Measurements from ENCODE around the gene MBD2. TPM values are rescaled to one million over a fixed set of nuclear protein-coding genes. Genes with fewer than 3 reads are reported as not detected.
A peak's percentile ranks its signal among the peaks of the same experiment; 100 is the strongest.
"Not testable (repeated sequence)": the region's sequence is repeated elsewhere in the genome, so short reads cannot be mapped to it uniquely, and the experiment has no call there.

Gene MBD2
- total and polyA plus RNA-seq, 2 donors: 61.4 to 68.5 TPM

DNA sequence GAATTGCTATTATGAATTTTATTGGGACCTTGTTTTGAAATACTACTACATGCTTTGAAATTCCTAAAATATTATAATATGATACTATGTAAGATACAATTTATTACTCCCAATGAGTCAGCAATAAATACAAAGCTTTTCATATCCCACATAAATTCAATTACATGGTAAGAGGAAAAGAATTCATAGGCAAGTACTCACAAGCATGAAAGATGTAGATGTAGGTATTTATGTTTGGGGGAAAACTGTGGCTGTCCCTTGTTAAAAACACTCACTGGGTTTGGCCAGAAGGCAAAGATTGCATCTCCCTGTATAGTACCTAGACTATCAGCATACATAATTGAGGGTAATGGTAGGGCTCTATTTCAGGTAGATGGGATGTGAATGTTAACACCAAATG is 90.4 kb downstream of the MBD2 start:
- H3K4me1 ChIP-seq (ENCODE audit: control insufficient read depth in 2 of 2, insufficient read depth in 2 of 2, low read length in 2 of 2): peaks cover 0 to 5% of the 10 kb centered on the region in 2 donors
- no peak for DNase-seq (ENCODE audit: low read depth in 6 of 9, low spot score in 9 of 9)
- no peak overlapping the region for H3K27ac ChIP-seq (ENCODE audit: low read depth in 1 of 2, low read length in 1 of 2)
- no peaks in the 10 kb centered on the region for H3K9me3 ChIP-seq (ENCODE audit: control insufficient read depth in 2 of 2, insufficient read depth in 1 of 2, low read length in 1 of 2)
- no peaks in the 10 kb centered on the region for H3K36me3 ChIP-seq (ENCODE audit: control insufficient read depth in 2 of 2, insufficient read depth in 2 of 2, low read length in 1 of 2)
- H3K4me3 ChIP-seq (ENCODE audit: low read length in 2 of 2): no peak overlapping the region
- no peaks in the 10 kb centered on the region for H3K27me3 ChIP-seq (ENCODE audit: control insufficient read depth in 2 of 2, insufficient read depth in 1 of 2, low read length in 1 of 2)

DNA sequence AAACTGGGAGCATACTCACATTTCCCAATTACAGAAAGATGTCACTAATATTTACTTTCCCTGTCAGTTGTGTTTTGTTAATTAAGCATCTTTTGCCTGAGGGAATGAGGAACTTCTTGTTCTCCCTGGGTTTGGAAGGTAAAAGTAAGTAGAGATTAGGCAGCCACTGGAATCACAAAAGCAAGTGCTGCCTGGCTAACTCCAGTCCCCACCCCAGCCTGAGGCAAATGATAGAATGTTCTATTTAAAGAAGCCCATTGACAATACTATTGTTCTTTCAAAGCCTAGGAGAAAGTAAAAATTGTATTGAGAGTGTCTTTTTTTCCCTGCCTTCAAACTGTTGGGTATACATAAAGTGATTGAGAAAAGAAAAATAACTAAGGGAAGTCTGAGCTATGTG is 93.8 kb downstream of the MBD2 start:
- no peak for DNase-seq (ENCODE audit: low read depth in 6 of 9, low spot score in 9 of 9)
- no peak overlapping the region for H3K4me3 ChIP-seq (ENCODE audit: low read length in 2 of 2)
- no peaks in the 10 kb centered on the region for H3K27me3 ChIP-seq (ENCODE audit: control insufficient read depth in 2 of 2, insufficient read depth in 1 of 2, low read length in 1 of 2)
- H3K36me3 ChIP-seq (ENCODE audit: control insufficient read depth in 2 of 2, insufficient read depth in 2 of 2, low read length in 1 of 2): no peaks in the 10 kb centered on the region
- peaks cover 0 to 7% of the 10 kb centered on the region in 2 donors for H3K4me1 ChIP-seq (ENCODE audit: control insufficient read depth in 2 of 2, insufficient read depth in 2 of 2, low read length in 2 of 2)
- no peak overlapping the region for H3K27ac ChIP-seq (ENCODE audit: low read depth in 1 of 2, low read length in 1 of 2)
- H3K9me3 ChIP-seq (ENCODE audit: control insufficient read depth in 2 of 2, insufficient read depth in 1 of 2, low read length in 1 of 2): no peaks in the 10 kb centered on the region

DNA sequence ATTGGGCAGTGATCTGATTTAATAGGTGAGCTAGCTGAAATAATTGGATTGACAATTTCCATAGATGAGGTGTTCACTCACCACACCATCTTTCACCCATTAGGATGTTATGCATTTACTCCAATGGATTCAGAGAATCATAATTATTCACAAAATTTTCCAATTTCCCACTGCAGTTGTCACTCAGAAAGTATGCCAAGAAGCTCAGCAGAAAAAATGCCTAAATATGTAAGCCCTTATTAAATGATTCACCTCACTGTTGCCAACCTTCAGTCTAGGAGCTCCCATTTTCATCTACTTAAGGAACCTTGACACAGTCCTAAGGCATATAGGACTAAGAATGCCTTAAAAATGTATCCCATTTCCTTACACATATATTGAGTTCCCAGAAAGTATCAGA is 94.3 kb downstream of the MBD2 start:
- H3K36me3 ChIP-seq (ENCODE audit: control insufficient read depth in 2 of 2, insufficient read depth in 2 of 2, low read length in 1 of 2): no peaks in the 10 kb centered on the region
- H3K4me3 ChIP-seq (ENCODE audit: low read length in 2 of 2): no peak overlapping the region
- no peak for DNase-seq (ENCODE audit: low read depth in 6 of 9, low spot score in 9 of 9)
- peaks cover 0 to 7% of the 10 kb centered on the region in 2 donors for H3K4me1 ChIP-seq (ENCODE audit: control insufficient read depth in 2 of 2, insufficient read depth in 2 of 2, low read length in 2 of 2)
- H3K27me3 ChIP-seq (ENCODE audit: control insufficient read depth in 2 of 2, insufficient read depth in 1 of 2, low read length in 1 of 2): no peaks in the 10 kb centered on the region
- H3K27ac ChIP-seq (ENCODE audit: low read depth in 1 of 2, low read length in 1 of 2): no peak overlapping the region
- H3K9me3 ChIP-seq (ENCODE audit: control insufficient read depth in 2 of 2, insufficient read depth in 1 of 2, low read length in 1 of 2): no peaks in the 10 kb centered on the region

DNA sequence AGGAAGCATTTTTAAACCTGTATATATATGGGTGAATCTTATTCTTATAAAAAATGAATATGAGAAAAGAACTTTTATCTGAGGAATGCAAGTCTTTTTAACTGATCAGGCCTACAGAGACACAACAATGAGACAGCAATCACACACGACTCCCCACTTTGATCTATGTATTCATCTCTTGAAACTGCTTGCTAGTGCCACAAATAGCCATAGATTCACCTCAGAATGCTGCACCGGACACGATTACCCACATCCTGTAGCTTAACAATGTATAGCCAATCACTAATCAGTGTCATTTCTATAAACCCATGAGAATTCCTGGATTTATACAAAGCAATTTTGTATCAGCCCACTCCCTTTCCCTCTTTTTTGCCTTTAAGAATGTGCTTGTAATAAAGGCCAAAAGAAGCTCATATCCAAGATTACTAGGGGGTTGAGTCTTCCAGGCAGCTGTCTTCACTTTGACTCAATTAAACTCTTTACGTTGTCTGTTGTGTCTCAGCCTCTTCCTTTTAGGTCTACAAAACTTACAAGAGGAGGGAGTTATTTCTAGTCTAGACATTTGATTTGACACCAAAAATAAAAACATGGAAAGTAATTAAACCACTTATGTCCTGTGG is 94.9 kb downstream of the MBD2 start:
- peak in 1 of 9 donors; percentile 18 for DNase-seq (ENCODE audit: low read depth in 6 of 9, low spot score in 9 of 9)
- H3K27me3 ChIP-seq (ENCODE audit: control insufficient read depth in 2 of 2, insufficient read depth in 1 of 2, low read length in 1 of 2): no peaks in the 10 kb centered on the region
- 81% methylated on average over 4 of the region's 4 CpGs for WGBS
- H3K27ac ChIP-seq (ENCODE audit: low read depth in 1 of 2, low read length in 1 of 2): no peak overlapping the region
- peaks cover 0 to 7% of the 10 kb centered on the region in 2 donors for H3K4me1 ChIP-seq (ENCODE audit: control insufficient read depth in 2 of 2, insufficient read depth in 2 of 2, low read length in 2 of 2)
- no peak overlapping the region for H3K4me3 ChIP-seq (ENCODE audit: low read length in 2 of 2)
- H3K36me3 ChIP-seq (ENCODE audit: control insufficient read depth in 2 of 2, insufficient read depth in 2 of 2, low read length in 1 of 2): no peaks in the 10 kb centered on the region
- no peaks in the 10 kb centered on the region for H3K9me3 ChIP-seq (ENCODE audit: control insufficient read depth in 2 of 2, insufficient read depth in 1 of 2, low read length in 1 of 2)

DNA sequence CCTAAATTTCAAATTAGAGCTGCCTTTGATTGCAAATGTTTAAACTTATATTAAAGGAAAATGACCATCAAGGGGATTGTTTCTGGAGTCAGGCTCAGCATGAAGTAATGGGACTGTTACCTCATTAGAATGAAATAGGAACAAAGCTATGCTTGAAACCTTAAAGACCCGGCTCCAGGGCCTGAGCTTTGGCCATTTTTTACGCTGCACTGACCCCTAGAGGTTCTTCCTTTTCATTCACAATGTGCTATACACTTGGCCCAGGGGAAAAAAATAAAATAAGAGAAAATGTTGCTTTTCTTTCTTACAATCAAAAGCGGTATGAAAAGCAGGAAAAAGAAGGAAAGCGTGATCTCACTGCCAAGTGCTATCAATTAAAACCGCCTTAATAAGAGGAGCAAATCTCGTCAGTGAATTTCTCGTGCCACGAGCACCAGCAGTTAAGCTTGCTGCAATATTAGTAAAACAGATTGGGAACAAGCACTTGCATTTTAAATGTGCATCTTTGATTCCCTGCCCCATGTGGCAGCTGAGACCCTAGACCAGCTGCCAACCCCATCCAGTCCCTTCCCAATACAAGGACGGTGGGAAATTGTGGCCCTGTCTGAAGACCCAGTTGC is 96.6 kb downstream of the MBD2 start:
- Histone ChIP-seq H3K36me3 (ENCODE audit: control insufficient read depth in 2 of 2, insufficient read depth in 2 of 2, low read length in 1 of 2) (no peaks in the 10 kb centered on the region), H3K27ac (ENCODE audit: low read depth in 1 of 2, low read length in 1 of 2) (no peak overlapping the region), H3K4me3 (ENCODE audit: low read length in 2 of 2) (no peak overlapping the region), H3K4me1 (ENCODE audit: control insufficient read depth in 2 of 2, insufficient read depth in 2 of 2, low read length in 2 of 2) (peaks cover 0 to 7% of the 10 kb centered on the region in 2 donors), H3K9me3 (ENCODE audit: control insufficient read depth in 2 of 2, insufficient read depth in 1 of 2, low read length in 1 of 2) (no peaks in the 10 kb centered on the region), H3K27me3 (ENCODE audit: control insufficient read depth in 2 of 2, insufficient read depth in 1 of 2, low read length in 1 of 2) (no peaks in the 10 kb centered on the region)
- 84% methylated on average over 9 of the region's 9 CpGs for WGBS
- peak in 2 of 9 donors; percentile 29 to 41 for DNase-seq (ENCODE audit: low read depth in 6 of 9, low spot score in 9 of 9)

DNA sequence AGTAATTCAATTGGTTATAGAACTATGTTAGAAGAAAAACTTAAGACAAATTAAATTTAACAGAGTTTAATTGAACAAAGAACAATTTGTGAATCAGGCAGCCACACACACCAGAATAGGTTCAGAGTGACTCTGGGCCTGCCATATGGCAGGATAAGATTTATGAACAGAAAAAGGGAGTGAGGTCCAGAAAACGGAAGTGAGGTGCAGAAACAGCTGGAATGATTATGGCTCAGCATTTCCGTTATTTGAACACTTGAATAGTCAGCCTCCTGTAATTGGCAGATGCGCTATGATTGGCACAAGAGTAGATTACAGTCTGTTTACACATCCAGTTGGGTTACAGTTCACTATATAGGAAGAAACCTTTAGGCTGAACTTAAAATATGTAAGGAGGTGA is 99.0 kb downstream of the MBD2 start:
- no peaks in the 10 kb centered on the region for H3K36me3 ChIP-seq (ENCODE audit: control insufficient read depth in 2 of 2, insufficient read depth in 2 of 2, low read length in 1 of 2)
- no peaks in the 10 kb centered on the region for H3K27me3 ChIP-seq (ENCODE audit: control insufficient read depth in 2 of 2, insufficient read depth in 1 of 2, low read length in 1 of 2)
- DNase-seq (ENCODE audit: low read depth in 6 of 9, low spot score in 9 of 9): no peak
- H3K4me3 ChIP-seq (ENCODE audit: low read length in 2 of 2): no peak overlapping the region
- no peak overlapping the region for H3K27ac ChIP-seq (ENCODE audit: low read depth in 1 of 2, low read length in 1 of 2)
- H3K4me1 ChIP-seq (ENCODE audit: control insufficient read depth in 2 of 2, insufficient read depth in 2 of 2, low read length in 2 of 2): peaks cover 0 to 7% of the 10 kb centered on the region in 2 donors
- no peaks in the 10 kb centered on the region for H3K9me3 ChIP-seq (ENCODE audit: control insufficient read depth in 2 of 2, insufficient read depth in 1 of 2, low read length in 1 of 2)
- 69% methylated on average over 3 of the region's 3 CpGs for WGBS

DNA sequence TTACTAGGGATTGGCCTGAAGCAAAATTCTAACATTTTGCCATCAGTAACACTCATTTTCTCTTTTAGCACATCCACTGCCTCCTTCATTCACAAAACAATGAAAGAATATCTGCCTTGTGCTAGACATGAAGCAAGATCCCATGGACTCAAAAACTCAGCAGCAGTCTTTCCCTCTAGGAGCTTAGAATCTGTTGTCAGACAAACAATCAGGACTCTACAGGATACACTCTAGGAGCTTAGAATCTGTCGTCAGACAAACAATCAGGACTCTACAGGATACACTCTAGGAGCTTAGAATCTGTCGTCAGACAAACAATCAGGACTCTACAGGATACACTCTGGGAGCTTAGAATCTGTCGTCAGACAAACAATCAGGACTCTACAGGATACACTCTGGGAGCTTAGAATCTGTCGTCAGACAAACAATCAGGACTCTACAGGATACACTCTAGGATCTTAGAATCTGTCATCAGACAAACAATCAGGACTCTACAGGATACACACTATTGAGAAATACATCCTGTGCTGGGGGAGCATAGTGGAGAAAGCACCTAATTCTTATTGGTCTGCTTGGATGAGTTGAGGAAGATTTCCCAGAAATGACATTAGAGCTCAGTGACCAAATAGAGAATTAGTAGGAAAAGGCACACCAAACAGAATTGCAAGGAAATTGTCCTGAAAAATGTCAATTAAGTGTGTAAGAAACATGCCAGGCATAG is 100.6 kb downstream of the MBD2 start:
- WGBS: 96% methylated on average over 4 of the region's 4 CpGs
- H3K27ac ChIP-seq (ENCODE audit: low read depth in 1 of 2, low read length in 1 of 2); H3K27me3 ChIP-seq (ENCODE audit: control insufficient read depth in 2 of 2, insufficient read depth in 1 of 2, low read length in 1 of 2); H3K36me3 ChIP-seq (ENCODE audit: control insufficient read depth in 2 of 2, insufficient read depth in 2 of 2, low read length in 1 of 2); DNase-seq (ENCODE audit: low read depth in 6 of 9, low spot score in 9 of 9); H3K9me3 ChIP-seq (ENCODE audit: control insufficient read depth in 2 of 2, insufficient read depth in 1 of 2, low read length in 1 of 2); H3K4me1 ChIP-seq (ENCODE audit: control insufficient read depth in 2 of 2, insufficient read depth in 2 of 2, low read length in 2 of 2); H3K4me3 ChIP-seq (ENCODE audit: low read length in 2 of 2): not testable (repeated sequence)

DNA sequence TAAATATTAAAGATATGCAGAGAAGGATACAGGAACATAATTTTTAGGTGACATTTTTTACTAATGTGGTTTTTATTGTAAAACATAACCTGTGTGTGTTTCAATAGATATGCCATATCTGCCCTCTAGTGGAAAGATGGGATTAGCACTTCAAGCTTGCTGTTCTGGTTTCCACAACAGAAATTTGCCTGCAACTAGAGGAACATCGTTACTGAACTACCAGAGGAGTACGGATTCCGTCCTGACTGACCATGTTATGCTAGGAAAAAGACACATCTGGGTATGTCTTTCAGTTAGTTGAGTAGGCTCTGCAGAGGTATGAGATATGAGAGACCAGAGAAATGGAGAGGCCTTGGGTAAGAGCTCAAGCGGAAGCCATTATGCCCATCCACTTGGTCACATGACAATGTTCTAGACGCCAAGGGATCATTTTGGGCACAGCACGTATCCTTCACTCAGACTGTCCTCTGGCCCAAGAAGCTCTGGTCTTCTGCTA is 104.9 kb downstream of the MBD2 start:
- Histone ChIP-seq H3K9me3 (ENCODE audit: control insufficient read depth in 2 of 2, insufficient read depth in 1 of 2, low read length in 1 of 2) (no peaks in the 10 kb centered on the region), H3K4me1 (ENCODE audit: control insufficient read depth in 2 of 2, insufficient read depth in 2 of 2, low read length in 2 of 2) (peaks cover 0 to 2% of the 10 kb centered on the region in 2 donors), H3K4me3 (ENCODE audit: low read length in 2 of 2) (no peak overlapping the region), H3K27me3 (ENCODE audit: control insufficient read depth in 2 of 2, insufficient read depth in 1 of 2, low read length in 1 of 2) (no peaks in the 10 kb centered on the region), H3K27ac (ENCODE audit: low read depth in 1 of 2, low read length in 1 of 2) (no peak overlapping the region), H3K36me3 (ENCODE audit: control insufficient read depth in 2 of 2, insufficient read depth in 2 of 2, low read length in 1 of 2) (no peaks in the 10 kb centered on the region)
- peak; percentile 14 to 75 (median 39) for DNase-seq (ENCODE audit: low read depth in 6 of 9, low spot score in 9 of 9)
- 26% methylated on average over 6 of the region's 6 CpGs for WGBS

Measured in thymus (tissue), 11 donors.